Liver (tissue), 3 donors: Measurements from ENCODE around the gene CSMD2.

Experiments used
- CTCF ChIP-seq: fragments of 150-350 bp; IDR thresholded peaks from 2 replicates; pipeline ENCODE4 v1.5.1; 2017; ENCODE audit warnings: improper control_type of control experiment, low read depth, low read length; ENCODE audit not compliant: missing input control
- FOXA1 ChIP-seq: IDR thresholded peaks from 2 replicates; pipeline ENCODE4 v1.6.1; 2016; ENCODE audit warnings: antibody characterized with exemption
- GABPA ChIP-seq, 2 donors: IDR thresholded peaks in 1 of 2; conservative IDR thresholded peaks in 1 of 2; 2 replicates each; pipeline ENCODE4 v1.6.1; 2016; ENCODE audit warnings: antibody characterized with exemption in 2 of 2, mild to moderate bottlenecking in 1 of 2, moderate library complexity in 1 of 2
- HNF4G ChIP-seq: IDR thresholded peaks from 2 replicates; pipeline ENCODE4 v1.6.1; 2016; ENCODE audit warnings: antibody characterized with exemption
- JUND ChIP-seq, 2 donors: IDR thresholded peaks; 2 replicates each; pipeline ENCODE4 v1.6.1; 2016; ENCODE audit warnings: antibody characterized with exemption in 2 of 2
- MAX ChIP-seq: IDR thresholded peaks from 2 replicates; pipeline ENCODE4 v1.6.1; 2016; ENCODE audit warnings: antibody characterized with exemption
- RAD21 ChIP-seq, 2 donors: IDR thresholded peaks; 2 replicates each; pipeline ENCODE4 v1.6.1; 2016; ENCODE audit warnings: antibody characterized with exemption in 2 of 2, mild to moderate bottlenecking in 2 of 2
- REST ChIP-seq: IDR thresholded peaks from 2 replicates; pipeline ENCODE4 v1.6.1; 2016; ENCODE audit warnings: antibody characterized with exemption, mild to moderate bottlenecking
- RXRA ChIP-seq, 2 donors: IDR thresholded peaks; 2 replicates each; pipeline ENCODE4 v1.6.1; 2017 to 2018; ENCODE audit warnings: antibody characterized with exemption in 2 of 2, mild to moderate bottlenecking in 1 of 2
- ZBTB33 ChIP-seq: IDR thresholded peaks from 2 replicates; pipeline ENCODE4 v1.6.1; 2016; ENCODE audit warnings: antibody characterized with exemption
- donor health status: healthy.
- donor health status: healthy.

- TF ChIP-seq RAD21 (IDR thresholded peaks at IDR 0.05) (no peak), GABPA (IDR thresholded peaks at IDR 0.05 in 1 of 2, conservative IDR thresholded peaks at IDR 0.05 in 1 of 2) (no peak), CTCF (no peak), ZBTB33 (no peak), REST (no peak), FOXA1 (no peak), MAX (no peak), HNF4G (no peak), RXRA (IDR thresholded peaks at IDR 0.05) (no peak), JUND (IDR thresholded peaks at IDR 0.05) (no peak)
Observed at GRCh38 chr1:33572387-33572786, 592.6 kb downstream of the CSMD2 start.
